SK-N-SH (cell line): ENCODE results near the gene SLC47A1. TPM values are rescaled to one million over a fixed set of nuclear protein-coding genes. Genes with fewer than 3 reads are reported as not detected.

ENCODE experiments used
- CTCF ChIA-PET: fragments of 300-600, 350-600 bp; formaldehyde crosslinking; extraction: SDS; loops from one replicate; lab custom pipeline; 2021; lab: Yijun Ruan, JAX
- POLR2A ChIA-PET: fragments of 350-600 bp; sonication (Branson Sonifier 250); formaldehyde crosslinking; extraction: SDS; loops from one replicate; lab custom pipeline; 2020; ENCODE audit warnings: antibody characterized with exemption, inconsistent platforms; lab: Yijun Ruan, JAX
- DNase-seq: peaks from one replicate; pipeline ENCODE4 v3.0.0; 2012
- H2AFZ ChIP-seq: fragments of 200-600 bp; sonication (generic); 2 replicates; pipeline ENCODE4 v1.8.1; 2016; ENCODE audit warnings: antibody characterized with exemption, mild to moderate bottlenecking, low read depth
- H3F3A ChIP-seq: fragments of 200-600 bp; sonication (generic); replicated peaks from 2 replicates; pipeline ENCODE3; 2016; ENCODE audit warnings: antibody characterized with exemption, mild to moderate bottlenecking; ENCODE audit not compliant: insufficient read depth
- H3K27ac ChIP-seq, 2 experiments: fragments of 200-500 bp in 1 of 2; fragments of 200-600 bp in 1 of 2; sonication (Bioruptor generic) in 1 of 2; sonication (generic), shearing (Covaris generic) in 1 of 2; 2 replicates each; pipeline versions ENCODE4 v1.5.1 to v1.6.1; 2014 to 2016; ENCODE audit warnings: low read depth in 2 of 2, inconsistent platforms in 1 of 2, low read length in 1 of 2, mild to moderate bottlenecking in 1 of 2, mixed read lengths in 1 of 2
- H3K27me3 ChIP-seq: fragments of 200-600 bp; sonication (generic), shearing (Covaris generic); 2 replicates; pipeline ENCODE4 v1.6.1; 2016; ENCODE audit warnings: mixed run types; ENCODE audit not compliant: insufficient read depth
- H3K36me3 ChIP-seq, 2 experiments: fragments of 200-500 bp in 1 of 2; fragments of 200-600 bp in 1 of 2; sonication (Bioruptor generic) in 1 of 2; sonication (generic) in 1 of 2; replicated peaks in 1 of 2; 2 replicates each; pipeline versions ENCODE3 to v1.5.1; 2014 to 2016; ENCODE audit warnings: low read length in 1 of 2, mild to moderate bottlenecking in 1 of 2; ENCODE audit not compliant: insufficient read depth in 2 of 2, control insufficient read depth in 1 of 2
- H3K4me1 ChIP-seq, 2 experiments: fragments of 200-500 bp in 1 of 2; fragments of 200-600 bp in 1 of 2; sonication (Bioruptor generic) in 1 of 2; sonication (generic), shearing (Covaris generic) in 1 of 2; 2 replicates each; pipeline versions ENCODE4 v1.5.1 to v1.6.1; 2014 to 2016; ENCODE audit warnings: low read depth in 1 of 2, low read length in 1 of 2, mixed run types in 1 of 2; ENCODE audit not compliant: insufficient read depth in 2 of 2, control insufficient read depth in 1 of 2
- H3K4me2 ChIP-seq: fragments of 200-600 bp; sonication (generic), shearing (Covaris generic); 2 replicates; pipeline ENCODE4 v1.6.1; 2017; ENCODE audit warnings: mixed run types
- H3K4me3 ChIP-seq, 2 experiments: fragments of 200-500 bp in 1 of 2; fragments of 200-600 bp in 1 of 2; sonication (Bioruptor generic) in 1 of 2; sonication (generic), shearing (Covaris generic) in 1 of 2; 2 replicates each; pipeline versions ENCODE4 v1.5.1 to v1.8.1; 2014 to 2016; ENCODE audit warnings: low read depth in 2 of 2, inconsistent platforms in 1 of 2, low read length in 1 of 2, mild to moderate bottlenecking in 1 of 2, mixed read lengths in 1 of 2, moderate library complexity in 1 of 2
- H3K79me2 ChIP-seq: fragments of 200-600 bp; sonication (generic); 2 replicates; pipeline ENCODE4 v1.8.1; 2017; ENCODE audit warnings: mild to moderate bottlenecking; ENCODE audit not compliant: insufficient read depth
- H3K9ac ChIP-seq: fragments of 200-600 bp; sonication (generic); 2 replicates; pipeline ENCODE4 v1.6.1; 2017; ENCODE audit warnings: mixed run types
- H3K9me2 ChIP-seq: fragments of 200-600 bp; sonication (generic); 2 replicates; pipeline ENCODE4 v1.6.1; 2017; ENCODE audit warnings: mixed run types
- H3K9me3 ChIP-seq: fragments of 200-600 bp; sonication (generic); 2 replicates; pipeline ENCODE4 v1.6.1; 2017; ENCODE audit warnings: mixed run types, mild to moderate bottlenecking, moderate library complexity
- H4K20me1 ChIP-seq: fragments of 200-600 bp; sonication (generic); 2 replicates; pipeline ENCODE4 v1.6.1; 2017; ENCODE audit warnings: mild to moderate bottlenecking, mixed run types; ENCODE audit not compliant: insufficient read depth
- ELF1 ChIP-seq: IDR thresholded peaks from 2 replicates; pipeline ENCODE4 v1.4.0; 2012
- EP300 ChIP-seq, 2 experiments: IDR thresholded peaks; 2 replicates each; pipeline versions ENCODE4 v1.4.0 to v1.6.1; 2012; ENCODE audit warnings: borderline replicate concordance in 1 of 2, low read depth in 1 of 2, low read length in 1 of 2
- EZH2phosphoT487 ChIP-seq: fragments of 200-600 bp; sonication (generic); IDR thresholded peaks from 2 replicates; pipeline ENCODE4 v1.6.1; 2017; ENCODE audit warnings: low read depth, mixed run types, mild to moderate bottlenecking, antibody characterized with exemption, moderate library complexity, borderline replicate concordance
- FOSL2 ChIP-seq: IDR thresholded peaks from 2 replicates; pipeline ENCODE4 v1.4.0; 2012; ENCODE audit warnings: low read depth, mild to moderate bottlenecking, moderate library complexity, borderline replicate concordance
- IRF3 ChIP-seq: fragments of 150-350 bp; IDR thresholded peaks from 2 replicates; pipeline ENCODE4 v1.6.1; 2016; ENCODE audit warnings: mild to moderate bottlenecking, low read depth, low read length
- JUND ChIP-seq: IDR thresholded peaks from 2 replicates; pipeline ENCODE4 v1.4.0; 2012
- MEF2A ChIP-seq: IDR thresholded peaks from 2 replicates; pipeline ENCODE4 v1.4.0; 2012; ENCODE audit warnings: low read depth, borderline replicate concordance
- NRF1 ChIP-seq: IDR thresholded peaks from 2 replicates; pipeline ENCODE4 v1.6.1; 2012; ENCODE audit warnings: low read depth, mild to moderate bottlenecking, low read length
- POLR2AphosphoS5 ChIP-seq: IDR thresholded peaks from 2 replicates; pipeline ENCODE4 v1.6.1; 2012; ENCODE audit warnings: low read depth, low read length
- RAD21 ChIP-seq: IDR thresholded peaks from 2 replicates; pipeline ENCODE4 v1.6.1; 2012; ENCODE audit warnings: mild to moderate bottlenecking, low read length
- REST ChIP-seq: IDR thresholded peaks from 2 replicates; pipeline ENCODE4 v1.6.1; 2012; ENCODE audit warnings: mild to moderate bottlenecking, low read depth, low read length, moderate library complexity
- RXRA ChIP-seq: IDR thresholded peaks from 2 replicates; pipeline ENCODE4 v1.4.0; 2012; ENCODE audit warnings: low read depth, mild to moderate bottlenecking, borderline replicate concordance
- SMC3 ChIP-seq: IDR thresholded peaks from 2 replicates; pipeline ENCODE4 v1.6.1; 2012; ENCODE audit warnings: low read depth, low read length, improper control_type of control experiment
- TCF12 ChIP-seq: IDR thresholded peaks from 2 replicates; pipeline ENCODE4 v1.4.0; 2012
- YY1 ChIP-seq: IDR thresholded peaks from 2 replicates; pipeline ENCODE4 v1.4.0; 2012; ENCODE audit warnings: low read depth, mild to moderate bottlenecking
- WGBS: methylation state at CpG from one replicate; pipeline ENCODE4 v1.1.6; 2017; ENCODE audit warnings: low lambda C conversion rate; 5-methylcytosine and 5-hydroxymethylcytosine counted together
- polyA plus RNA-seq, 3 experiments: library from polyadenylated mRNA; depleted of rRNA; stranded (reverse); fragments of >200 nt; gene quantifications; 2 replicates each; pipeline ENCODE4 v1.2.3, GENCODE V29; 2012
- TF ChIP-seq, protein P1 (sequence below): fragments of 150-350 bp; IDR thresholded peaks from 2 replicates; pipeline ENCODE4 v1.6.1; 2017; ENCODE audit warnings: antibody characterized with exemption, low read length, low read depth, borderline replicate concordance

SLC47A1 gene
- polyA plus RNA-seq, 1 of the 3 experiments (the other 2 are of a cell fraction) = 3.5 TPM

DNA sequence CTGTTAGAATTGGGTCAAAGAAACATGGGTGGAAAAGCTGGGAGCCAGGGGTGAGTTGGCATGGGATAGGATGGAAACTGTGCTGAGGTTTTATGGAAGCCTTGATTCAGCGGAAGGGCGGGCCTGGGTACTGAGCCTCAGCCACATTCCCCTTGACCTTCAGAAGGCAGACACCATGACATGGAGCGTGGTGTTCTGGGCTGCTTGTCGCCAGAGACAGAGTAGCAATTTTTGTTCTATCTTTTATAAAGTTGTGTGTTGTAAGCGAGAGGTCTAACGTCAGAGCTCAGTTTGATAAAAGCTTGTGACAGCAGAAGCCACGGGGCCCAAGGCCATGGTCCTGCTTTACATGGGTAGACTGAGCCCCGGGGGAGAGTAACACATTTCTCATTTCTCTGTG lies 50.2 kb downstream of the SLC47A1 start:
- Histone ChIP-seq H3K9ac (no peak overlapping the region), H3F3A (no peaks in the 10 kb centered on the region), H2AFZ (no peak overlapping the region), H4K20me1 (no peaks in the 10 kb centered on the region), H3K27ac (no peak overlapping the region), H3K4me1 (peaks cover 0 to 10% of the 10 kb centered on the region in 2 experiments; a peak in 1 of 4 replicates), H3K36me3 (no peaks in the 10 kb centered on the region), H3K9me3 (no peaks in the 10 kb centered on the region), H3K79me2 (no peaks in the 10 kb centered on the region), H3K4me2 (no peak overlapping the region), H3K4me3 (no peak overlapping the region), H3K27me3 (no peaks in the 10 kb centered on the region), H3K9me2 (no peaks in the 10 kb centered on the region)
- CTCF ChIA-PET = interaction anchor here (1.0 kb wide), 1 partner anchor 13 kb away, joined by 3 read pairs; no protein-coding TSS in a partner anchor
- TF ChIP-seq IRF3 = no peak
- TF ChIP-seq, protein P1, sequence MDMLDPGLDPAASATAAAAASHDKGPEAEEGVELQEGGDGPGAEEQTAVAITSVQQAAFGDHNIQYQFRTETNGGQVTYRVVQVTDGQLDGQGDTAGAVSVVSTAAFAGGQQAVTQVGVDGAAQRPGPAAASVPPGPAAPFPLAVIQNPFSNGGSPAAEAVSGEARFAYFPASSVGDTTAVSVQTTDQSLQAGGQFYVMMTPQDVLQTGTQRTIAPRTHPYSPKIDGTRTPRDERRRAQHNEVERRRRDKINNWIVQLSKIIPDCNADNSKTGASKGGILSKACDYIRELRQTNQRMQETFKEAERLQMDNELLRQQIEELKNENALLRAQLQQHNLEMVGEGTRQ = no peak
- no peak for TF ChIP-seq YY1
- TF ChIP-seq RAD21 = no peak
- TF ChIP-seq REST = no peak
- TF ChIP-seq JUND = no peak
- TF ChIP-seq NRF1 = no peak
- no peak for TF ChIP-seq EZH2phosphoT487
- no peak for TF ChIP-seq FOSL2
- no peak for TF ChIP-seq RXRA
- no peak for TF ChIP-seq ELF1
- TF ChIP-seq SMC3 = no peak
- no peak for TF ChIP-seq TCF12
- TF ChIP-seq EP300 (IDR thresholded peaks at IDR 0.05; ENCODE audit: borderline replicate concordance in 1 of 2, low read depth in 1 of 2, low read length in 1 of 2) = no peak
- TF ChIP-seq MEF2A = no peak
- TF ChIP-seq POLR2AphosphoS5 = no peak
- POLR2A ChIA-PET = no interaction called here
- no peak for DNase-seq
- WGBS = 84% methylated on average over 8 of the region's 8 CpGs
